CD4-positive, alpha-beta T cell treated with Interleukin-15 for 1 hour (primary cell): ENCODE measurements around the gene CCDC93.

Experiments used
- DNase-seq: peaks from one replicate; pipeline ENCODE4 v3.0.0-alpha.2; 2020

CCDC93 gene

GRCh38 chr2:117984208-117984607 is 29.7 kb downstream of the CCDC93 start:
- no peak for DNase-seq

GRCh38 chr2:117983040-117983439 is 30.8 kb downstream of the CCDC93 start:
- DNase-seq: no peak

GRCh38 chr2:117982376-117983033 is 31.4 kb downstream of the CCDC93 start:
- no peak for DNase-seq

GRCh38 chr2:117981810-117982209 is 32.1 kb downstream of the CCDC93 start:
- DNase-seq: no peak

GRCh38 chr2:117980783-117981676 is 32.8 kb downstream of the CCDC93 start:
- DNase-seq: no peak

- no peak for DNase-seq
Measured at GRCh38 chr2:117979911-117980701, 33.8 kb downstream of the CCDC93 start.

- DNase-seq: no peak
Measured at GRCh38 chr2:117977696-117978095, 36.2 kb downstream of the CCDC93 start.

GRCh38 chr2:117976581-117976980 is 37.3 kb downstream of the CCDC93 start:
- no peak for DNase-seq

- no peak for DNase-seq
Measured at GRCh38 chr2:117973498-117974082, 40.3 kb downstream of the CCDC93 start.

- DNase-seq: no peak
Measured at GRCh38 chr2:117972476-117973123, 41.3 kb downstream of the CCDC93 start.

GRCh38 chr2:117968722-117969121 is 45.1 kb downstream of the CCDC93 start:
- DNase-seq: no peak

- no peak for DNase-seq
Measured at GRCh38 chr2:117967977-117968718, 45.7 kb downstream of the CCDC93 start.

GRCh38 chr2:117963446-117963845 is 50.4 kb downstream of the CCDC93 start:
- no peak for DNase-seq

- no peak for DNase-seq
Measured at GRCh38 chr2:117961201-117961600, 52.7 kb downstream of the CCDC93 start.

- no peak for DNase-seq
Measured at GRCh38 chr2:117960231-117960630, 53.6 kb downstream of the CCDC93 start.

GRCh38 chr2:117958186-117958585 is 55.7 kb downstream of the CCDC93 start:
- DNase-seq: no peak

- DNase-seq: no peak
Measured at GRCh38 chr2:117957616-117958015, 56.3 kb downstream of the CCDC93 start.

GRCh38 chr2:117956036-117956796 is 57.7 kb downstream of the CCDC93 start:
- DNase-seq: no peak

GRCh38 chr2:117953231-117953630 is 60.6 kb downstream of the CCDC93 start:
- DNase-seq: no peak

- no peak for DNase-seq
Measured at GRCh38 chr2:117952701-117953100, 61.2 kb downstream of the CCDC93 start.

GRCh38 chr2:117952228-117952627 is 61.6 kb downstream of the CCDC93 start:
- DNase-seq: no peak
